ENCODE measurements around the gene IRF7. TPM values are rescaled to one million over a fixed set of nuclear protein-coding genes. Genes with fewer than 3 reads are reported as not detected.

IRF7 gene
- total and polyA plus RNA-seq, 9 of the 15 experiments (the other 6 are each of a cell fraction or from before 2014, with no cell fraction given) = 0.27 to 7.6 (median 1.8) TPM

- TF ChIP-seq ZNF586 (CRISPR knock-in tag; conservative IDR thresholded peaks at IDR 0.05) (no peak), MYC (IDR thresholded peaks at IDR 0.05; ENCODE audit: low read depth, low read length) (peak; percentile 41; the same call in 1 of the 2 replicates), MYC (CRISPR knock-in tag; IDR thresholded peaks at IDR 0.05; ENCODE audit: borderline replicate concordance, low read depth) (no peak), ZNF740 (CRISPR knock-in tag; IDR thresholded peaks at IDR 0.05) (peak; percentile 94), ZNF740 (tag; IDR thresholded peaks at IDR 0.05) (no peak), SAFB2 (IDR thresholded peaks at IDR 0.05; ENCODE audit: borderline replicate concordance, low read depth, low read length, severe bottlenecking) (no peak), ZFX (CRISPR knock-in tag; IDR thresholded peaks at IDR 0.05) (0 out of 2 replicates have a peak, but pooled peaks have one; percentile 30), BACH1 (tag; IDR thresholded peaks at IDR 0.05) (no peak), NFATC3 (IDR thresholded peaks at IDR 0.05) (no peak), ETS1 (conservative IDR thresholded peaks at IDR 0.05; ENCODE audit: control insufficient read depth, low read depth, low read length) (peak; percentile 56; the same call in 1 of the 2 replicates), ZNF324 (CRISPR knock-in tag; IDR thresholded peaks at IDR 0.05) (no peak), ELF1 (tag; IDR thresholded peaks at IDR 0.05) (peak; percentile 73), STAT6 (CRISPR knock-in tag; IDR thresholded peaks at IDR 0.05) (0 out of 2 replicates have a peak, but pooled peaks have one; percentile 31), RNF219 (CRISPR knock-in tag; IDR thresholded peaks at IDR 0.05) (no peak), POLR2B (IDR thresholded peaks at IDR 0.05; ENCODE audit: low read depth, partially characterized antibody) (no peak), CC2D1A (IDR thresholded peaks at IDR 0.05) (no peak), ELK3 (CRISPR knock-in tag; IDR thresholded peaks at IDR 0.05) (no peak)
These were observed 47.2 kb downstream of the IRF7 start (continued) for GRCh38 chr11:568306-569157.
